ENCODE measurements around the gene TRRAP.

TRRAP gene

DNA sequence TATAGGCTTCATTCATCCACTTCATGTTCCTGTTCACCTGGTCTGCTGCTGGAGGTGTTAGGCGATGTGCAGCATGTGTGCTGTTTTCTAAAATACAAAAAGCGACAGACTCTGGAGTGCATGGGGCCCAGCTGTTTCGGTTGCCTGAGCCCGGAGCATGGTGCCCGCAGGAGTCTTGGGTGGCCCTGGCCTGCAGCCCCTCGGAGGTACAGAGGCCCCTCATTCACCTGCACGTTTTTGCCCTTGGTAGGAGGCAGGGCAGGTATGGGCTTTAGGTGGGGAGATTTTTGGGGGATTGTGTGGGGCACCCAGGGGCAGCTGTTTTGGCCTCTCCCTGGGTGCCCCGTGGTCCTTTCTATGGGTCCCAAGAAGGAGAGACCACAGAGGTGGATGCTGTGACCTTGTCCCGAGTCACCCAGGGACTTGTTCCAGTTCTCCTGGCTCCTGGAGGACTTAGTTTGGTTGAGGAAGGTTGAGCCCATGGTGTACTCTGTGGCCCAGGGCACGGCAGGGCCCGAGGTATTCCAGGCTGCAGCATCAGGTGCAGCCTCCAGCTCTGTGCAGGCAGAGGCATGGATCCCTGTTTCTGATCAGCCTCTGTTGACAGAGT, 130.7 kb downstream of the TRRAP start:
- DNase-seq (ENCODE audit: low read depth): no peak
- no peak overlapping the region for H3K4me3 ChIP-seq (ENCODE audit: low read length)
- TF ChIP-seq, protein P1, sequence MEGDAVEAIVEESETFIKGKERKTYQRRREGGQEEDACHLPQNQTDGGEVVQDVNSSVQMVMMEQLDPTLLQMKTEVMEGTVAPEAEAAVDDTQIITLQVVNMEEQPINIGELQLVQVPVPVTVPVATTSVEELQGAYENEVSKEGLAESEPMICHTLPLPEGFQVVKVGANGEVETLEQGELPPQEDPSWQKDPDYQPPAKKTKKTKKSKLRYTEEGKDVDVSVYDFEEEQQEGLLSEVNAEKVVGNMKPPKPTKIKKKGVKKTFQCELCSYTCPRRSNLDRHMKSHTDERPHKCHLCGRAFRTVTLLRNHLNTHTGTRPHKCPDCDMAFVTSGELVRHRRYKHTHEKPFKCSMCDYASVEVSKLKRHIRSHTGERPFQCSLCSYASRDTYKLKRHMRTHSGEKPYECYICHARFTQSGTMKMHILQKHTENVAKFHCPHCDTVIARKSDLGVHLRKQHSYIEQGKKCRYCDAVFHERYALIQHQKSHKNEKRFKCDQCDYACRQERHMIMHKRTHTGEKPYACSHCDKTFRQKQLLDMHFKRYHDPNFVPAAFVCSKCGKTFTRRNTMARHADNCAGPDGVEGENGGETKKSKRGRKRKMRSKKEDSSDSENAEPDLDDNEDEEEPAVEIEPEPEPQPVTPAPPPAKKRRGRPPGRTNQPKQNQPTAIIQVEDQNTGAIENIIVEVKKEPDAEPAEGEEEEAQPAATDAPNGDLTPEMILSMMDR (conservative IDR thresholded peaks at IDR 0.05; ENCODE audit: low read length): no peak

DNA sequence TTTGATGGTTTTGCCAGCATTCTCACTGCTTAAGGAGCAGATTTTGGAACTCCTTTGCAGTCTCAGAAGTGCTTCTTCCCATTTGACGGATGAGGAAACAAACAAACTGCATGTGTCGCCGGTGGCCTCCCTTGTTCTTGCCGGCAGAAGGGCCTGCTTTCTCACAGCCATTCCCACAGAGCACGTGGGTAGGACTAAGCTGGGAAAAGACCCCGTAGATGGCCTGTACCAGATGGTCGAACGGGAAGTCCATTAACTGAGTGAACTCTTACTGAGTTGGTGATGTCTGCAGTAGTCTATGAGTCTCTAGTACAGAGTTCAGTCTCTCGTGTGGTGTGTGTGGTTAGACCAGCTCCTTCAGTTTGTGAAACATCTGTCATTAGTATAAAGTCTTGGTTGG, 131.9 kb downstream of the TRRAP start:
- DNase-seq (ENCODE audit: low read depth): peak; percentile 15
- TF ChIP-seq, protein P1 (conservative IDR thresholded peaks at IDR 0.05; ENCODE audit: low read length): no peak
- no peak overlapping the region for H3K4me3 ChIP-seq (ENCODE audit: low read length)

DNA sequence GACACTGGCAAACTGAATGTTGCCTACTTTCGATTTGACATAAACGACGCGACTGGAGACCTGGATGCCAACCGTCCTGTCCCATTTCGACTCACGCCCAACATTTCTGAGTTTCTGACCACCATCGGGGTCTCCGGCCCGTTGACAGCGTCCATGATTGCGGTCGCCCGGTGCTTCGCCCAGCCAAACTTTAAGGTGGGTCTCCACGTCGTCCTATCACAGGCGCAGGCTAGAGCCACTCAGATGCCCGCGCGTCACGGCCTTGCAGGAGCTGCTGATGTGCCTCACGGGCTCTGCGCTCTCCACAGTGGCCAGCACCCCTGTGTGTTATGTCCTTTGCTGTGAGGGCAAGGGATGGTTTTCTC, 133.0 kb downstream of the TRRAP start:
- TF ChIP-seq, protein P1 (conservative IDR thresholded peaks at IDR 0.05; ENCODE audit: low read length): no peak
- no peak overlapping the region for H3K4me3 ChIP-seq (ENCODE audit: low read length)
- DNase-seq (ENCODE audit: low read depth): no peak

DNA sequence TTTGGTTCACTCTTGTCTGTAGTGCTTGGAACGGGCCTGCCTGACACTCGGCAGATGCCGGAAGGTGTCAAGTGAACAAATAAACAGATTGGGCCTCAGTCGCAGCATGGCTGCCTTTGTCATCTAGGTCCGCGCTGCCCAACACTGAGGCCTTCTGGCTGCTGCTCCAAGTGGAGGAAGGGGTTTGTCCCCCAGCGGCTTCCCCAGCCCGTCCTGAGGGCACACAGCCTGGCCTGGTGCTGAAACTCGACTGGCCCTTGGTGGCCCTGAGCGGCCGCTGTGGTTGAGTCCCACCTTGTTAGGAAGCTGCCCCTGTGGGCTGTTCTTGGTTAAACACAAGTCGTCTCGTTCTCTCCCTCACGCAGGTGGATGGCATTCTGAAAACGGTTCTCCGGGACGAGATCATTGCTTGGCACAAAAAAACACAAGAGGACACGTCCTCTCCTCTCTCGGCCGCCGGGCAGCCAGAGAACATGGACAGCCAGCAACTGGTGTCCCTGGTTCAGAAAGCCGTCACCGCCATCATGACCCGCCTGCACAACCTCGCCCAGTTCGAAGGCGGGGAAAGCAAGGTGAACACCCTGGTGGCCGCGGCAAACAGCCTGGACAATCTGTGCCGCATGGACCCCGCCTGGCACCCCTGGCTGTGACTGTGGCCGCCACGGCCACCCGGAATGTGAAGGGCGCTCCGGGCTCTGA, 133.5 kb downstream of the TRRAP start:
- TF ChIP-seq, protein P1 (conservative IDR thresholded peaks at IDR 0.05; ENCODE audit: low read length): no peak
- DNase-seq (ENCODE audit: low read depth): no peak
- H3K4me3 ChIP-seq (ENCODE audit: low read length): no peak overlapping the region

DNA sequence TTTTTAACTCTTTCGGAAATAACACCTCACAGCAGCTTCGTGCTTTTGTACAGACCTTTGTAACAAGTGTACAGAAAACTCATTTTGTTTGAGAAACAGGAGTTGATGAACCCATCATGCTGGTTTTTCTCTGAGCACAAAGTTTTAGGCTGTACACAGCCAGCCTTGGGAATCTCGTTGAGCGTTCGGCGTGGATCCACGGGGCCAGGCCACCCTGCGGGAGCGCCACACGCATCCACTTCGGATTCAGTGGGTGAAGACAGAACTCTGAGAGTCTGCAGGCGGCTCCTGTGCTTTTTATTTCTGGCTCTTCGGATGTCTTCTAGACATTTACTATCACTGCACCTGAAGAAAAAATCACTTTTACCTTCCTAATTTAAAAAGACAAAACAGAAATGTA, 134.4 kb downstream of the TRRAP start:
- DNase-seq (ENCODE audit: low read depth): no peak
- TF ChIP-seq, protein P1 (conservative IDR thresholded peaks at IDR 0.05; ENCODE audit: low read length): no peak
- H3K4me3 ChIP-seq (ENCODE audit: low read length): no peak overlapping the region

DNA sequence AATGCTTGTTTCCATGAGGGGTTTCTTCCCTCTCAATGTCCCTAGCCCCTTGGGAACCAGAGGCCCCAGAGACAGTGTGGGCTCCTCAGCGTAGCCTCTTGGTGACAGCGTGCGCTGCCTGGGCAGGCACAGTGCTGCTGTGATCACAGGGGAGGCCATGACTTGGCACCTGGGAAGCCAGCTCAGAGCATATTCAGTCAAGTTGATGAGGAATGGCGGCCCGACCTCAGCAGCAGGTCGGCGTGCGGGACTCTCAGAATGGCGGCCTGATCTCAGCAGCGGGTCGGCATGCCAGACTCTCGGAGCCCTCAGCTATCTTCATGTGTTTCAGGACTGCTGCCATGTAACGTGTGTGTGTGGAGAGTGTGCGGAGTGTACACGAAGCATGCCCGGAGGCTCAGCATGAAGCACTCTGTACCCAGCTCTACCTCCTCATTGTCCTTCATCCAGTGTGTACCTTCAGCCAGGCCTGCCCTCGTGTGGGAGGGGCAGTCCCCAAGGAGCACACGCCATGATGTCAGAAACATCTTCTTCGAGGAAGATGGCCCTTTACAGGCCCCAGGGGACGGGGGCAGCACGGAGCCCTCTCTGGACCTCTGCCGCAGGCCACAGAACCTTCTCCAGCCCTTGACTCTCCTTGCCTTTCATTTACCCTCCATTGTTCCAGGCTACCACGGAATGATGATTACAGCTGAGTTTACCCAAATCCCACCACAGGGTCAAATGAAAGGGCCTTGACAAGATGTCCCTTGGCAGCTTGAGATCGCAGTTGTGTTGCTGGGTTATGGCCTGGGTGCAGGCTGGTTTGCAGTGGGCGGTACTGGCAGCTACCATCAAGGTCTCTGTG, 135.2 kb downstream of the TRRAP start:
- no peak for DNase-seq (ENCODE audit: low read depth)
- no peak overlapping the region for H3K4me3 ChIP-seq (ENCODE audit: low read length)
- TF ChIP-seq, protein P1 (conservative IDR thresholded peaks at IDR 0.05; ENCODE audit: low read length): no peak
